ENCODE results near the gene FMN2. TPM values are rescaled to one million over a fixed set of nuclear protein-coding genes. Genes with fewer than 3 reads are reported as not detected.

The FMN2 gene
- total RNA-seq, 1 experiment from 2014 or later, result not detected

DNA sequence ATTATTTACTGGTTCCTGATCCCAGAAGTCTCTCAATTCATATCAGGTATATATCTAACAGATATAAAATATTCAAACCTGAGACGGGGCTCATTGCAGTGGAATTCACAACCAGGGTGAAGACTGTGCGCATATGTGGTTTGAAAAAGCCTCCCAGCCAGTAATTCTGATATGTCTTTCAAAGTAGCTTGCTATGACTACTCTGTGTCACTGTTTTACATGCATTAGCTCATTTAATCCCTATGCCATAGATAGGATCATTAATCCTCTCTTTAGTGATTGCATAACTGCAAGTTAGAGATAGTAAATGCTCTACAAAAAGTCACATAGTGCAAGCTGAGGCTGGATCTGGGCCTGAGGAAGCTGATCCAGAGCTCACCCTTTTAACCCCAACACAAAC is 251.4 kb downstream of the FMN2 start:
- no peaks in the 10 kb centered on the region for H3F3A ChIP-seq (ENCODE audit: insufficient read depth, low read depth)
- CTCF ChIA-PET, result no interaction called here
- H3K4me1 ChIP-seq (replicated peaks; ENCODE audit: insufficient read depth), result no peaks in the 10 kb centered on the region
- POLR2A ChIA-PET (ENCODE audit: unreplicated experiment), result no interaction called here
- DNase-seq, result no peak
- H3K9me2 ChIP-seq (ENCODE audit: insufficient read depth), result no peaks in the 10 kb centered on the region
- no peaks in the 10 kb centered on the region for H3K36me3 ChIP-seq (ENCODE audit: low read depth)
- TF ChIP-seq EZH2 (IDR thresholded peaks at IDR 0.05; ENCODE audit: low read depth) (no peak), CTCF (conservative IDR thresholded peaks at IDR 0.05) (no peak)
- no peak overlapping the region for H2AFZ ChIP-seq
- no peak overlapping the region for H3K4me2 ChIP-seq
- H3K27ac ChIP-seq, result no peak overlapping the region
- no TSS peak for BruUV-seq (replicated peaks)
- no peaks in the 10 kb centered on the region for H3K27me3 ChIP-seq (ENCODE audit: insufficient read depth, low read depth)
- no peak overlapping the region for H3K4me3 ChIP-seq
- H3K79me2 ChIP-seq (ENCODE audit: low read depth), result no peaks in the 10 kb centered on the region
- H3K9me3 ChIP-seq (ENCODE audit: insufficient read depth, low read depth), result no peaks in the 10 kb centered on the region
- intact Hi-C loops (cut with micrococcal nuclease; ENCODE audit: unreplicated experiment), result no loop called here
- no peaks in the 10 kb centered on the region for H4K20me1 ChIP-seq (ENCODE audit: insufficient read depth)

DNA sequence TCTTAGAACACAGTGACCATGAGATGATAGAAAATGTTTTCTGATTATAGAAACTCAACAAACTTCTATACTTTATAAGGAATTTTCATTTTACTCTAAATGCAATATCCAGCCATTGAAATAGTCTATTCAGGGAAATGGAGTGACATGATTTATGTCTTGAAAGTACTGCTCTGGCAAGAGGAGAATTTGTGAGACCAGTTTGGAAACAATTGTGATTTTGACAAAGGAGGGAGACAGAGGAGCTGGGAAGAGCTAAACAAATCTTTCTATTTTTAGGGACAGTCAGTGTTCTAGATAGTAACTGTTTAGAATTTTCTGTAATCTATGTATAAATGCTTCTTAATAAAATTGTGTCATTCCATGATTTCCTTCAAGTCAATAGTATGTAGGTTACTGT is 252.3 kb downstream of the FMN2 start:
- CTCF ChIA-PET, result no interaction called here
- POLR2A ChIA-PET (ENCODE audit: unreplicated experiment), result no interaction called here
- intact Hi-C loops (cut with micrococcal nuclease; ENCODE audit: unreplicated experiment), result no loop called here

GRCh38 chr1:240344918-240345317 is 253.2 kb downstream of the FMN2 start:
- Histone ChIP-seq H4K20me1 (ENCODE audit: insufficient read depth) (no peaks in the 10 kb centered on the region), H3K9me3 (ENCODE audit: insufficient read depth, low read depth) (no peaks in the 10 kb centered on the region), H3K36me3 (ENCODE audit: low read depth) (no peaks in the 10 kb centered on the region), H3K4me1 (replicated peaks; ENCODE audit: insufficient read depth) (no peaks in the 10 kb centered on the region), H3K79me2 (ENCODE audit: low read depth) (no peaks in the 10 kb centered on the region), H3K4me2 (no peak overlapping the region), H3K4me3 (no peak overlapping the region), H3K9me2 (ENCODE audit: insufficient read depth) (no peaks in the 10 kb centered on the region), H3K27ac (no peak overlapping the region), H3K27me3 (ENCODE audit: insufficient read depth, low read depth) (no peaks in the 10 kb centered on the region), H3F3A (ENCODE audit: insufficient read depth, low read depth) (no peaks in the 10 kb centered on the region), H2AFZ (no peak overlapping the region)
- POLR2A ChIA-PET (ENCODE audit: unreplicated experiment), result no interaction called here
- TF ChIP-seq CTCF (conservative IDR thresholded peaks at IDR 0.05) (no peak), EZH2 (IDR thresholded peaks at IDR 0.05; ENCODE audit: low read depth) (no peak)
- intact Hi-C loops (cut with micrococcal nuclease; ENCODE audit: unreplicated experiment), result no loop called here
- DNase-seq, result no peak
- no TSS peak for BruUV-seq (replicated peaks)
- CTCF ChIA-PET, result no interaction called here

More for the DNA sequence above, 252.3 kb downstream of the FMN2 start:
- Histone ChIP-seq H3K27ac (no peak overlapping the region), H3K36me3 (ENCODE audit: low read depth) (no peaks in the 10 kb centered on the region), H4K20me1 (ENCODE audit: insufficient read depth) (no peaks in the 10 kb centered on the region), H3K9me3 (ENCODE audit: insufficient read depth, low read depth) (no peaks in the 10 kb centered on the region), H3K4me1 (replicated peaks; ENCODE audit: insufficient read depth) (no peaks in the 10 kb centered on the region), H3K27me3 (ENCODE audit: insufficient read depth, low read depth) (no peaks in the 10 kb centered on the region), H3K9me2 (ENCODE audit: insufficient read depth) (no peaks in the 10 kb centered on the region), H3K4me3 (no peak overlapping the region), H3K79me2 (ENCODE audit: low read depth) (no peaks in the 10 kb centered on the region), H3K4me2 (no peak overlapping the region), H3F3A (ENCODE audit: insufficient read depth, low read depth) (no peaks in the 10 kb centered on the region), H2AFZ (no peak overlapping the region)
- TF ChIP-seq CTCF (conservative IDR thresholded peaks at IDR 0.05) (no peak), EZH2 (IDR thresholded peaks at IDR 0.05; ENCODE audit: low read depth) (no peak)
- no peak for DNase-seq
- BruUV-seq (replicated peaks), result no TSS peak
